Large intestine (tissue), 3 donors: ENCODE measurements around the gene MACROD1. TPM values are rescaled to one million over a fixed set of nuclear protein-coding genes. Genes with fewer than 3 reads are reported as not detected.

Experiments used
- DNase-seq, 2 donors: peaks; one replicate each; pipeline versions ENCODE4 v3.0.0 to v3.0.0-alpha.2; 2013
- H3K27ac ChIP-seq: one replicate; pipeline ENCODE4 v1.5.1; 2013; ENCODE audit warnings: low read length
- H3K27me3 ChIP-seq: 2 replicates; pipeline ENCODE4 v1.6.1; 2013; ENCODE audit warnings: low read length; ENCODE audit not compliant: control insufficient read depth, insufficient read depth
- H3K36me3 ChIP-seq: 2 replicates; pipeline ENCODE4 v1.6.1; 2013; ENCODE audit warnings: low read length; ENCODE audit not compliant: control insufficient read depth, insufficient read depth
- H3K4me1 ChIP-seq: one replicate; pipeline ENCODE4 v1.6.1; 2013; ENCODE audit warnings: low read length; ENCODE audit not compliant: control insufficient read depth, insufficient read depth
- H3K4me3 ChIP-seq: one replicate; pipeline ENCODE4 v1.5.1; 2013; ENCODE audit warnings: low read length
- H3K9me3 ChIP-seq: one replicate; pipeline ENCODE4 v1.6.1; 2013; ENCODE audit warnings: mild to moderate bottlenecking, low read depth, low read length, moderate library complexity; ENCODE audit not compliant: control insufficient read depth
- WGBS: methylation state at CpG from one replicate; pipeline ENCODE4 v1.1.5; 2013; ENCODE audit warnings: low lambda C conversion rate; ENCODE audit not compliant: insufficient coverage; 5-methylcytosine and 5-hydroxymethylcytosine counted together
- polyA plus RNA-seq: library from polyadenylated mRNA; unstranded; fragments of 120-200 nt; gene quantifications from one replicate; pipeline ENCODE4 v1.2.1, GENCODE V29; 2013

Gene MACROD1
- polyA plus RNA-seq, 1 donor = 18.2 TPM

DNA sequence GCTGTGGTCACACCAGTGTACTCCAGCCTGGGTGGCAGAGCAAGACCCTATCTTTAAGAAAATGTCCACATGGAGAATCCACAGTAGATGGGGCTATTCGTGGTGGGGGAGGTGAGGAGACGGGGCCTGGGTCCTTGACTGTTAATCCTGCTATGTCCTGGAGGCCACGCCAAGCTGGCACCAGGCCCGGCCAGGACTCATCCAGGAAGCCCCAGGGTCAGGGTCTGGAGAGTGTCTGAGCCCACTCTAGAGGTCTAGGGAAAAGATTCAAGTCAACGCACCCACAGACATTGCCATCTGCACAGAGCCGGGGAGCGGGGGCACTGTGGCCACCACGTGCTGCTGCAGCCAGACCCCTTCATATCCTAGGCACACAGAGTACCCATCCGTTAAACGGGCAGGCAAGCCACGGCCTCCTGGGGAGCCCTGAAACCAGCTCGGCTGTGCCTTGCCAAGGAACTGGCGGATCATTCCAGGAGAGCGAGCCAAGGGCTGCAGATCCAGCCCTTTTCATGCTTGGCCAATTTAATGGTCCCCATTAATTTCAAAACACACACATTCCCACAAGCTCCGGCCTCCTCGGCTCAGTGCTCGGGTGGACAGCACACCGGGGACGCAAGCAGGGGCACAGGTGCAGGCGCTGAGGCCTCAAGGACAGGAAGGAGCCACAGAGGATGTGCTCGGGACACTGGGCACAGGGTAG is 24.7 kb downstream of the MACROD1 start:
- H3K9me3 ChIP-seq = no peaks in the 10 kb centered on the region
- no CpG with 5 or more reads among the region's 21 CpGs for WGBS
- no peaks in the 10 kb centered on the region for H3K36me3 ChIP-seq
- H3K4me3 ChIP-seq = no peak overlapping the region
- no peaks in the 10 kb centered on the region for H3K27me3 ChIP-seq
- no peaks in the 10 kb centered on the region for H3K4me1 ChIP-seq
- DNase-seq = no peak
- H3K27ac ChIP-seq = no peak overlapping the region

DNA sequence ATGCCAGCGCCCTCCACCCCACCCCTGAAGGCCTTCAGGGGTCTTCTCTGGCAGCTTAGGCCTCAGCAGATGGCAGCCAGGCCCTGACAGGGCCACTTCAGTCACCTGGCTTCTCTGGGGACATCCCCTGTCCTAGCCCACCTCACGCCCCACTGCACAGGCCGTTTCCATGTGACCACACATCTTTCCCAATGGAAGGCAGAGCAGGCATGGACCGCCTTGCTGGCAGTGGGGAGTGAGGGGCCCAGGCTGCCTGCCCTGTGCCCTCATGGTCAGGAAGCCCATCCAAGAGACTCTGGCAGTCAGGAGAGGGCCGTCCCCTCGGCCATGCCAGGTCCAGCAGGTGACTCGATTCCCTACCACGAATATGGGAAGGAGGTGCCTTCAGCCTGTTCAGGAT is 25.8 kb downstream of the MACROD1 start:
- Histone ChIP-seq H3K27me3 (no peaks in the 10 kb centered on the region), H3K36me3 (no peaks in the 10 kb centered on the region), H3K4me1 (no peaks in the 10 kb centered on the region), H3K9me3 (peaks cover 3% of the 10 kb centered on the region), H3K27ac (no peak overlapping the region), H3K4me3 (no peak overlapping the region)
- whole genome bisulfite sequencing = no CpG with 5 or more reads among the region's 8 CpGs
- no peak for DNase-seq

DNA sequence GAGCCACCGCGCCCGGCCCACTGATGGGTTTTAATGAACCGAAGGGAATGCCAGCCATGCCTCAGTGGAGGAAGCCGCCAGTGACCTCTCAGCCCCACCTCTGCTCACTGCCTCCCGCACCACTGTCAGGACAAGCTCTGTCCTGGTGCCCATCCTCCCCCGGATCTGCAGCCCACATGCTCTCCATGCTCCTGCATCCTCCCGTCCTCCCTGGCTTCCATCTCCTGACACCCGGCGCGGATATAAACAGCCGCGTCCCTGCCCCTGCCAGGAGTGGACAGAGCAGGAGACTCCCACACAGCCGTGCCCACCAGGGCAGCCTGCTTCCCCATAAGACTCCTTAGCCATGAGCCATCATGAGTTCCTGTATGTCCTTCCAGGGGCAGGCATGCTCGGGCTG is 26.9 kb downstream of the MACROD1 start:
- no peaks in the 10 kb centered on the region for H3K27me3 ChIP-seq
- no peaks in the 10 kb centered on the region for H3K4me1 ChIP-seq
- H3K9me3 ChIP-seq = peaks cover 3% of the 10 kb centered on the region
- H3K4me3 ChIP-seq = no peak overlapping the region
- DNase-seq = no peak
- H3K36me3 ChIP-seq = no peaks in the 10 kb centered on the region
- H3K27ac ChIP-seq = no peak overlapping the region
- no CpG with 5 or more reads among the region's 15 CpGs for WGBS

DNA sequence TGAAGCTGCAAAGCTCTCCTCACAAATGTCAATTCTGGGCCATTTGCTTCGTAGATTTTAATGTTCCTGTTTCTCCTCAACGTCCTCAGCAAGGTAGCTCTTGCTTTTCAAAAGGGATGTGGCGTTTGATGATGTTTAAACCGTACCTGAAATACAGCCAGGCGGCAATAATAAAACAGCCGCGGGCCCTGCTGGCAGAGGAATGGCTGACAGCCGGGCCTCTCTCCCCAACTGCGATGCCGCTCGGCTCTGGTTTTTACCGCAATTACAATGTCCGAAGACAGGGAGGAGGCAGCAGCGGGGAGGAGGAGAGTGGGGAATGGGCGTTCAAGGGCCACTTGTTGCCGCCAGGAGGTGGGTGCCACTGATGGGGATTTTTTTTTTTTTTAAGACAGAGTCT is 27.5 kb downstream of the MACROD1 start:
- H3K4me3 ChIP-seq = no peak overlapping the region
- peaks cover 3% of the 10 kb centered on the region for H3K9me3 ChIP-seq
- WGBS = 73% methylated on average over 5 of the region's 16 CpGs
- no peaks in the 10 kb centered on the region for H3K4me1 ChIP-seq
- H3K27me3 ChIP-seq = no peaks in the 10 kb centered on the region
- H3K36me3 ChIP-seq = no peaks in the 10 kb centered on the region
- DNase-seq = no peak
- no peak overlapping the region for H3K27ac ChIP-seq

DNA sequence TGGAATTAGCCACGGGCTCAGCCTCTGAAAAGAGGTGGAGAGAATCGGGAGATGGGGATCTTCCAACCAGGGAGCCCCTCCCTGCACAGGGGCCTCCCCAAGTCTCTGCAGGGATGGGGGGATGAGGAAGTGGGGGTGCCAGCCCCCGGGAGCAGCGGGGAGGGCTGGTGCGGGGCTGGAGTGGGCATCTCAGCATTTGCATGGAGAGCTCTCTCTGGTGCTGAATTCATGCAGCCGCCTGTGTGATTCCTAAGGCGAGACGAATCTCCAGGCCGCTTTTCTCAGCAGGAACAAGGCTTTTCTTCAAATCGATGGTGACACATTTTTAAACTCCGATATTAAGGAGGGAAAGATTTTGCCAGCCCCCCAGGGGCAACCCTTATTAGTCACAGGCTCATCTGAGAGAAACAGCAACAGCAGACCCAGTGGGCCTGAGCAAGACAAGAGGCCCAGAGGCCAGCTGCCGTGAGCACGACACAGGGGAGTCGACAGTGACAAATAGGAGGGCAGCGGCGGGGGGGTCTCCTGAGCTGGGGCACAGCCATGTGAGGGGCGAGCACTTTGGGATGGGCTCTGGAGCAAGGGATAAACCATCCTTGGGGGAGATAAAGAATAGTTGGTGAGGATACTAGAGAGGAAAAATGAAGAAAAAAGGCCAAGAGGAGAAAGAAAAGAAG is 29.0 kb downstream of the MACROD1 start:
- Histone ChIP-seq H3K9me3 (peaks cover 3% of the 10 kb centered on the region), H3K36me3 (no peaks in the 10 kb centered on the region), H3K4me3 (no peak overlapping the region), H3K27ac (no peak overlapping the region), H3K27me3 (no peaks in the 10 kb centered on the region), H3K4me1 (peaks cover 7% of the 10 kb centered on the region)
- DNase-seq = no peak
- 84% methylated on average over 3 of the region's 17 CpGs for WGBS

DNA sequence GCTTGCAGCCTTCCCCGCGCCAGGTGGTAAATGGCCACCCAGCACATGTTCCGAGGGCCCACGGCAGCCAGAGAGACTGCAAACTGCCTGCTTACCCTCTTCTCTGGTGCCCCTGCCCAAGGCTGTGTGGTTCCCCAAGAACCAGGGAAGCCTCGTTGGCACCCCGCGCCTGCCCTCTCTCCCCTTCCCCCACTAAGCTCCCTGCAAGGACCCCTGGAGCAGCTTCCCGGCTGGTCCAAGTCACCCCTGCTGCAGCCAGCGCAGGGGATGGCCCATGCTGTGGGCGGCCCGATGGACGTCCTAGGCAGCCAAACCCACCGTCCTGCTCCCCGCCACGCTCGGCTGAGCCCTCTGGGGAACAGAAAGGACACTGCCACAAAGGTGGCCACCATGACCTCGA is 30.2 kb downstream of the MACROD1 start:
- no peak overlapping the region for H3K27ac ChIP-seq
- H3K4me1 ChIP-seq = peaks cover 10% of the 10 kb centered on the region
- H3K4me3 ChIP-seq = no peak overlapping the region
- WGBS = no CpG with 5 or more reads among the region's 17 CpGs
- peaks cover 3% of the 10 kb centered on the region for H3K9me3 ChIP-seq
- no peak for DNase-seq
- H3K36me3 ChIP-seq = no peaks in the 10 kb centered on the region
- no peaks in the 10 kb centered on the region for H3K27me3 ChIP-seq

DNA sequence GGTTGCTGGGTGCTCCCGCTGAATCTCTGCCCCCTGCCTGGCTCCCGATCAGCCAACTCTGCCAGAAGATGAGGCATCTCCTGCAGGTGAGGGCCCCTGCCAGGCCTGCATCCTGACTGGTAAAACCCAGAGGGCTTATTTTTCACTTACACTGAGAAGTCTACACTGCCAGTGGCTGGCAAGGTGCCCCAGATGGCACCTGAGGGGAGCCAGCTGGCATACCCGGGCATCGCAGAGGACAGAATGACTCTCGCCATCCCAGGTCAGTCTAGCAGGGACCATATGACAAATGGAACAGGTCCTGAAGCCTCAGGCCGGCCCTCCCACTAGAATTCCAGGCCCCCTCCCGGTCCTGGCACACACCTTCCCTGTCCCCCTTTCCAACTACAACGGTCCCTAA is 30.9 kb downstream of the MACROD1 start:
- no peak overlapping the region for H3K4me3 ChIP-seq
- H3K27ac ChIP-seq = no peak overlapping the region
- peaks cover 12% of the 10 kb centered on the region for H3K4me1 ChIP-seq
- DNase-seq = no peak
- no peaks in the 10 kb centered on the region for H3K27me3 ChIP-seq
- no CpG with 5 or more reads among the region's 8 CpGs for WGBS
- H3K9me3 ChIP-seq = peaks cover 3% of the 10 kb centered on the region
- H3K36me3 ChIP-seq = no peaks in the 10 kb centered on the region

DNA sequence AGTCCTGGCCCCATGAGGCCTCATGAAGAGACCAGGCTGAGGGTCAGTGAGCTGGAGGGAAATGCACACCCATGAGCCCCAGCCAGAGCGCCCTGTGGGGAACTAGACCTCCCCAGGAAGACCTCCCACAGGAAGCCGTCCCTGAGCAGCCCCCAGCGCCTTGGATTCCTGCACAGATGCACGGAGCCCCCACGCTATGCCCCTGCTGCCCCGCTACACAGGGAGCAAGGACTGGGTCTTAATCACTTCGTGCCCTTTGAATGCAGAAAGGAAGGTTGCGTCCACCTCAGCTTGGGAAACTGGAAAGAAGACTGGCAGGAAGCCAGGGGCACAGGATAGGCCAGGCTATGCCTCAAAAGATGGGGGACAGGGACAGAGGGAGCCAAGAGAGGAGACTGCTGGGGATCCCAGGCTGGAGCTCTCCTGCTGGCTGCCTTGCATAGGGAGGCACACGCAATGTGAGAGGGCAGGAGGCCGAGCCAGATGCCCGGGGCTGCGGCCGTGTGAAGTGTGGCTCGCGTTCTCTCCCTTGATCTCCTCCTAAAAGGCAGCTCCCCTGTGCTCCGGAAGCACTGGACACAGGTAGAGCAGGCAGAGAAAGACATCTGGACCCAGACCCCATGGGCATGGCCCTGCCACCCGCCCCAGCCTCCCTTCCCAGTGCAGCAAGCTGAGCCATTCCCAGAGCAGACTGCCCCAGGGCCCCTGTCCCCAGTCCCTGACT is 32.8 kb downstream of the MACROD1 start:
- H3K27ac ChIP-seq = no peak overlapping the region
- peaks cover 3% of the 10 kb centered on the region for H3K9me3 ChIP-seq
- no peak overlapping the region for H3K4me3 ChIP-seq
- H3K4me1 ChIP-seq = peaks cover 23% of the 10 kb centered on the region
- DNase-seq = no peak
- no peaks in the 10 kb centered on the region for H3K27me3 ChIP-seq
- WGBS = no CpG with 5 or more reads among the region's 17 CpGs
- H3K36me3 ChIP-seq = no peaks in the 10 kb centered on the region

DNA sequence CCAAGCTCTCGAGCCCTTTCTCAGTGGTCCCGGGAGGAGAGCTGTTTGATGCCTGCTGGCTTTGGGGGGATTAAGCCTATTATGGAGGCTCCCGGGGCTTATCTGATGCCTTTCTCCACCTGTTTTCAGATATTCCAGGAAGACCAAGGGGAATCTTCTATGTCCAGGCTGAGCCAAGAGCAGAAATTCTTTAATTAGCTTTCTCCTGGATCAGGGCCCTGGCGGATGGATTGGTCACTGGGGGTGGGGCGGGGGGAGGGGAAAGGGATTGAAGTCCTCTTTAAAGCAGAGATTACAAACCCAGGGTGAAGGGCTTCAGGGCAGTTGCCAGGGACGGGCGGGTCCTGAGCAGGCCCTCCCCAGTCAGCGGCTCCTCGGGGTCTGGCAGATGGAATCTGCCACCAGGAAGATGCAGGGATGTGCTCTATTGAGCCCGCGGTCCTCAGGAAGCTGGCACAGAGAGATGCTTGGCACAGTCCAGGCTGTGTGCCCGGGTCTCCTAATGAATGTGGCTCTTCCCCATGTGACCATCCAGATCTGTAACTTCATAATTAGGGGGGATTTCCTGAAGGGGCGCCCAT is 33.6 kb downstream of the MACROD1 start:
- Histone ChIP-seq H3K4me1 (peaks cover 29% of the 10 kb centered on the region), H3K27ac (no peak overlapping the region), H3K36me3 (no peaks in the 10 kb centered on the region), H3K9me3 (peaks cover 3% of the 10 kb centered on the region), H3K27me3 (no peaks in the 10 kb centered on the region), H3K4me3 (no peak overlapping the region)
- no CpG with 5 or more reads among the region's 13 CpGs for WGBS
- DNase-seq = no peak

DNA sequence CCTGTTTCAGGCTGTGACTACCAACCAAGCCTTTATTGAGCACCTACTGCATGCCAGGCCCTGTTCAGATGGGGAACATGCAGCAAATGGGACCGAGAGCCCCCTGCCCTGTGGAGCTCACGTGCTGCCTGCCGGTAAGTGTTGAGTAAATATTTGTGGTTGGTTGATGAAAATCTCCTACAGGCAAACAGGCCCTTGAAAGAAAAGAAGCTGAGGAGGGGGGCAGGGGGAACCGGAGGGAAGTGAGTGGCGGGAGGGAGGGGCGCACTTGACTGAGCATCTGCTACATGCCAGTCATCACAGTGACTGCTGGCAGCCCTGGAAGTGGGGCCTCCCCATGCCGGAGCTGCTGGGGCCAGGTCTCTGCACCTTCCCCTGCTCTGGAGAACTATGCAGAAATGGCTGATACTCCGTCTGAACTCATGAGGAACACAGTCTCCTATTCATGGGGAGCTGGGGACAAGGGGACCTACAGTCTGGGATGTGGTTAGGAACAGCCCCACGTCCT is 34.2 kb downstream of the MACROD1 start:
- Histone ChIP-seq H3K27me3 (no peaks in the 10 kb centered on the region), H3K4me1 (peaks cover 29% of the 10 kb centered on the region), H3K27ac (no peak overlapping the region), H3K36me3 (no peaks in the 10 kb centered on the region), H3K9me3 (peaks cover 3% of the 10 kb centered on the region), H3K4me3 (no peak overlapping the region)
- no CpG with 5 or more reads among the region's 9 CpGs for WGBS
- no peak for DNase-seq
